GM12891 (cell line): ENCODE measurements around the gene EFCAB12.

ENCODE experiments used
- POLR2A ChIP-seq: IDR thresholded peaks from 2 replicates; pipeline ENCODE4 v1.6.1; 2011; ENCODE audit warnings: low read depth, low read length, control low read depth
- POLR2AphosphoS5 ChIP-seq: IDR thresholded peaks from 2 replicates; pipeline ENCODE4 v1.6.1; 2011; ENCODE audit warnings: low read depth, low read length, control low read depth
- SPI1 ChIP-seq: IDR thresholded peaks from 2 replicates; pipeline ENCODE4 v1.6.1; 2011; ENCODE audit warnings: low read depth, low read length, control low read depth
- TAF1 ChIP-seq: IDR thresholded peaks from 2 replicates; pipeline ENCODE4 v1.6.1; 2011; ENCODE audit warnings: low read depth, low read length, control low read depth

DNA sequence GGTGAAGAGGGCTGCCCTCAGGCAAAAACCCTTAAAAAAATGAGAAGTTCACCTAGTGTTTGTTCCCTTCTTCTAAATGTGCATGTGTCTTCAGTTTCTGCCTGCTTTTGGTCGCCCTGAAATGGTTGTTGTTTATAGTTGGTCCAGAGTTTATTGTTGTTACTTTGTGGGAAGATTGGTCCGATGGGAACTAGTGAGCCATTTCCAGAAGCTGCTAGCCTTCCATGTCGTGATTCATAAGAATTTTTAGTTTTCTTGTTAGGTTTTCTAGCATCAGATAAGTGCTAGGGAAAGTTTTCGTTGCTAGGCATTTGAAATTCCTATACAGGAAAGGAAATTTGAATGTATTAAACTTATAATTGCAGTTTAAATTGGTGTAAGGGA, 45.3 kb upstream of the EFCAB12 start:
- no peak for TF ChIP-seq POLR2AphosphoS5
- TF ChIP-seq POLR2A: no peak
- TF ChIP-seq TAF1: no peak
- TF ChIP-seq SPI1: no peak
